ENCODE data around the gene RNF208.

The RNF208 gene

DNA sequence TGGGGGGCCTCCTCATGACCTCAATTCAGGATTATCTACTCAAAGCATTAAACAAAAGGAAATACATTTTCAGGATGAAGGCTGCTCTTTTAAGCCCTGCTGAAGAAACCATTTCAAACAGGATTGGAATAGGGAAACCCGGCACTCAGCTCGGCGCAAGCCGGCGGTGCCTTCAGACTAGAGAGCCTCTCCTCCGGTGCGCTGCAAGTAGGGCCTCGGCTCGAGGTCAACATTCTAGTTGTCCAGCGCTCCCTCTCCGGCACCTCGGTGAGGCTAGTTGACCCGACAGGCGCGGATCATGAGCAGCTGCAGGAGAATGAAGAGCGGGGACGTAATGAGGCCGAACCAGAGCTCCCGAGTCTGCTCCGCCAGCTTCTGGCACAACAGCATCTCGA is 17.3 kb downstream of the RNF208 start:
- ChIA-PET POLR2A (interaction anchor here (0.7 to 16.6 kb wide), 9 partner anchors 15 to 476 kb away, joined by 3 to 304 read pairs (median 4); partner anchors contain the start of genes ANAPC2, CLIC3, CYSRT1 and RNF208), CTCF (interaction anchor here (0.6 to 1.8 kb wide), 6 partner anchors 12 to 83 kb away, joined by 3 to 7 read pairs (median 5); partner anchors contain the start of gene RNF208)
- Histone ChIP-seq H3K27ac (ENCODE audit: extremely low read depth, low read depth, low read length) (peak overlapping the region; percentile 61; the same call in 1 of the 2 replicates), H3K4me3 (ENCODE audit: low read depth, low read length) (peak overlapping the region; percentile 92), H3K9me3 (ENCODE audit: control insufficient read depth, insufficient read depth, low read depth, low read length) (no peaks in the 10 kb centered on the region), H3K4me1 (ENCODE audit: control insufficient read depth, insufficient read depth, low read length) (peaks cover 7% of the 10 kb centered on the region), H3K36me3 (ENCODE audit: control insufficient read depth in 2 of 2, insufficient read depth in 1 of 2, low read length in 2 of 2) (peaks cover 7 to 24% of the 10 kb centered on the region in 2 experiments; a peak in 2 of 3 replicates)
- TF ChIP-seq SCRT2 (tag by site-specific recombination; IDR thresholded peaks at IDR 0.05): no peak
- TF ChIP-seq, protein P1, sequence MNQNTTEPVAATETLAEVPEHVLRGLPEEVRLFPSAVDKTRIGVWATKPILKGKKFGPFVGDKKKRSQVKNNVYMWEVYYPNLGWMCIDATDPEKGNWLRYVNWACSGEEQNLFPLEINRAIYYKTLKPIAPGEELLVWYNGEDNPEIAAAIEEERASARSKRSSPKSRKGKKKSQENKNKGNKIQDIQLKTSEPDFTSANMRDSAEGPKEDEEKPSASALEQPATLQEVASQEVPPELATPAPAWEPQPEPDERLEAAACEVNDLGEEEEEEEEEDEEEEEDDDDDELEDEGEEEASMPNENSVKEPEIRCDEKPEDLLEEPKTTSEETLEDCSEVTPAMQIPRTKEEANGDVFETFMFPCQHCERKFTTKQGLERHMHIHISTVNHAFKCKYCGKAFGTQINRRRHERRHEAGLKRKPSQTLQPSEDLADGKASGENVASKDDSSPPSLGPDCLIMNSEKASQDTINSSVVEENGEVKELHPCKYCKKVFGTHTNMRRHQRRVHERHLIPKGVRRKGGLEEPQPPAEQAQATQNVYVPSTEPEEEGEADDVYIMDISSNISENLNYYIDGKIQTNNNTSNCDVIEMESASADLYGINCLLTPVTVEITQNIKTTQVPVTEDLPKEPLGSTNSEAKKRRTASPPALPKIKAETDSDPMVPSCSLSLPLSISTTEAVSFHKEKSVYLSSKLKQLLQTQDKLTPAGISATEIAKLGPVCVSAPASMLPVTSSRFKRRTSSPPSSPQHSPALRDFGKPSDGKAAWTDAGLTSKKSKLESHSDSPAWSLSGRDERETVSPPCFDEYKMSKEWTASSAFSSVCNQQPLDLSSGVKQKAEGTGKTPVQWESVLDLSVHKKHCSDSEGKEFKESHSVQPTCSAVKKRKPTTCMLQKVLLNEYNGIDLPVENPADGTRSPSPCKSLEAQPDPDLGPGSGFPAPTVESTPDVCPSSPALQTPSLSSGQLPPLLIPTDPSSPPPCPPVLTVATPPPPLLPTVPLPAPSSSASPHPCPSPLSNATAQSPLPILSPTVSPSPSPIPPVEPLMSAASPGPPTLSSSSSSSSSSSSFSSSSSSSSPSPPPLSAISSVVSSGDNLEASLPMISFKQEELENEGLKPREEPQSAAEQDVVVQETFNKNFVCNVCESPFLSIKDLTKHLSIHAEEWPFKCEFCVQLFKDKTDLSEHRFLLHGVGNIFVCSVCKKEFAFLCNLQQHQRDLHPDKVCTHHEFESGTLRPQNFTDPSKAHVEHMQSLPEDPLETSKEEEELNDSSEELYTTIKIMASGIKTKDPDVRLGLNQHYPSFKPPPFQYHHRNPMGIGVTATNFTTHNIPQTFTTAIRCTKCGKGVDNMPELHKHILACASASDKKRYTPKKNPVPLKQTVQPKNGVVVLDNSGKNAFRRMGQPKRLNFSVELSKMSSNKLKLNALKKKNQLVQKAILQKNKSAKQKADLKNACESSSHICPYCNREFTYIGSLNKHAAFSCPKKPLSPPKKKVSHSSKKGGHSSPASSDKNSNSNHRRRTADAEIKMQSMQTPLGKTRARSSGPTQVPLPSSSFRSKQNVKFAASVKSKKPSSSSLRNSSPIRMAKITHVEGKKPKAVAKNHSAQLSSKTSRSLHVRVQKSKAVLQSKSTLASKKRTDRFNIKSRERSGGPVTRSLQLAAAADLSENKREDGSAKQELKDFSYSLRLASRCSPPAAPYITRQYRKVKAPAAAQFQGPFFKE (tag by site-specific recombination; IDR thresholded peaks at IDR 0.05; ENCODE audit: borderline replicate concordance): 0 out of 2 replicates have a peak, but pooled peaks have one; percentile 29

DNA sequence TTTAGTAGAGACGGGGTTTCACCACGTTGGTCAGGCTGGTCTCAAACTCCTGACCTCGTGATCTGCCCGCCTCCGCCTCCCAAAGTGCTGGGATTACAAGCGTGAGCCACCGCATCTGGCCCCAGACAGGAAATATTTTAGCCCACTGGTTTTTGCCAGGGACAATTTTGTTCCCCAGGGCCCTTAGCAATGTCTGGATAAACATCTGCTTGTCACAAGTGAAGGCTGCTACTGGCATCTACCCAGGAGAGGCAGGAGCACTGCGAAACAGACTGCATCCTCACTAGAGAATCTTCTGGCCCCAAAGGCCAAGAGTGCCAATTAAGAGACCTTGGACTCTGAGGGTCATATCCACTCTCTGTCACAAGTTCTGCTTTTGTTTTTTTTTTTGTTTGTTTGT is 19.1 kb downstream of the RNF208 start:
- CTCF ChIA-PET: interaction anchor here (0.6 to 1.5 kb wide), 2 partner anchors 84 to 207 kb away, joined by 3 read pairs; no protein-coding TSS in a partner anchor
- no peak for TF ChIP-seq ZNF629 (tag by site-specific recombination; IDR thresholded peaks at IDR 0.05)
- Histone ChIP-seq H3K27ac (ENCODE audit: extremely low read depth, low read depth, low read length) (no peak overlapping the region), H3K4me3 (ENCODE audit: low read depth, low read length) (no peak overlapping the region), H3K36me3 (ENCODE audit: control insufficient read depth in 2 of 2, insufficient read depth in 1 of 2, low read length in 2 of 2) (peaks cover under 1 to 15% of the 10 kb centered on the region in 2 experiments; a peak in 2 of 3 replicates), H3K9me3 (ENCODE audit: control insufficient read depth, insufficient read depth, low read depth, low read length) (no peaks in the 10 kb centered on the region), H3K4me1 (ENCODE audit: control insufficient read depth, insufficient read depth, low read length) (peaks cover 9% of the 10 kb centered on the region)
- POLR2A ChIA-PET: interaction anchor here (0.7 to 16.6 kb wide), 5 partner anchors 13 to 117 kb away, joined by 3 to 304 read pairs (median 22); partner anchors contain the start of genes ANAPC2, CYSRT1, MAN1B1 and RNF208

DNA sequence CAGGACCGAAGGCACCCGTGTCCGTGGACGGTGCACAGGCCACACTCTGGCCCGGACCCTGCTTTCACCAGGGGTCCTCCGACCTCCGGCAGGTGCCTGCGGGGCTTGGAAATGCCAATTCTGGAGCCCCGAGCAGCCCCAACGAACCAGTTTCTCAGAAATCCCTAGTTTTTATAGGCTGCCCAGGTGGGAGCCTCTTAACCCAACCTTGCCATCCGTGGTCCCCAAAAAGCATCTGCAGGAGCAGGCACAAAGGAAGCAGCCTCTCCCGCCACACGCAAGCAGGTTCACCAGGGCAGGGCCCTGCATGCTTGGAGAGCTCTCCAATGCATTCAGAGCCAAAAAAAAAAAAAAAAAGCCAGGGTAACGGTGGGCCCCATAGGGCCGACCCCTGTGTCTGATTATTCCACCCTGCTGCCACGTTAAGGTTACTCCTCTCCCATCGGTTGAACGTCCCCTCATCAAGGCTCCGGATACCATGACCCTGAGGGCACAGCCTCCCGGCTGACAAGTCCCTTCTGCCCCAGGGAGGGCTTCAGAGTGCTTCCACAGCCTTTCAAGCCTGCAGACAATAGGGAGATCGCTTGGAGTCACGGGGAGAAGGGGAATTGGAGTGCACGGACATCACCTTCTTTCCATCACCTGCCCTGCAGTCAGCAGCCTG is 20.7 kb downstream of the RNF208 start:
- no peaks in the 10 kb centered on the region for H3K9me3 ChIP-seq (ENCODE audit: control insufficient read depth, insufficient read depth, low read depth, low read length)
- H3K4me1 ChIP-seq (ENCODE audit: control insufficient read depth, insufficient read depth, low read length): peaks cover 9% of the 10 kb centered on the region
- H3K36me3 ChIP-seq (ENCODE audit: control insufficient read depth in 2 of 2, insufficient read depth in 1 of 2, low read length in 2 of 2): peaks cover 0 to 3% of the 10 kb centered on the region in 2 experiments; a peak in 1 of 3 replicates
- CTCF ChIA-PET: interaction anchor here (0.6 to 1.1 kb wide), 6 partner anchors 12 to 413 kb away, joined by 3 to 5 read pairs (median 3); partner anchors contain the start of genes ANAPC2, RNF224 and SSNA1
- peak overlapping the region; percentile 35; the same call in 1 of the 2 replicates for H3K27ac ChIP-seq (ENCODE audit: extremely low read depth, low read depth, low read length)
- H3K4me3 ChIP-seq (ENCODE audit: low read depth, low read length): peak overlapping the region; percentile 86
- POLR2A ChIA-PET: interaction anchor here (0.6 to 16.6 kb wide), 31 partner anchors 8 to 529 kb away, joined by 3 to 304 read pairs (median 5); partner anchors contain the start of genes ANAPC2, CYSRT1, GRIN1 and MAN1B1
- 0 out of 2 replicates have a peak, but pooled peaks have one; percentile 7 for TF ChIP-seq ZXDB (tag by site-specific recombination; IDR thresholded peaks at IDR 0.05)
- TF ChIP-seq, protein P2, sequence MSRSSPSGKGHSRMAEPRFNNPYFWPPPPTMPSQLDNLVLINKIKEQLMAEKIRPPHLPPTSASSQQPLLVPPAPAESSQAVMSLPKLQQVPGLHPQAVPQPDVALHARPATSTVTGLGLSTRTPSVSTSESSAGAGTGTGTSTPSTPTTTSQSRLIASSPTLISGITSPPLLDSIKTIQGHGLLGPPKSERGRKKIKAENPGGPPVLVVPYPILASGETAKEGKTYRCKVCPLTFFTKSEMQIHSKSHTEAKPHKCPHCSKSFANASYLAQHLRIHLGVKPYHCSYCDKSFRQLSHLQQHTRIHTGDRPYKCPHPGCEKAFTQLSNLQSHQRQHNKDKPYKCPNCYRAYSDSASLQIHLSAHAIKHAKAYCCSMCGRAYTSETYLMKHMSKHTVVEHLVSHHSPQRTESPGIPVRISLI (tag by site-specific recombination; IDR thresholded peaks at IDR 0.05): no peak
- TF ChIP-seq KLF1 (tag by site-specific recombination; IDR thresholded peaks at IDR 0.05): 0 out of 2 replicates have a peak, but pooled peaks have one; percentile 6
- TF ChIP-seq ZNF10 (tag by site-specific recombination; IDR thresholded peaks at IDR 0.05): peak; percentile 43; the same call in 1 of the 2 replicates
- 0 out of 2 replicates have a peak, but pooled peaks have one; percentile 18 for TF ChIP-seq ZNF366 (tag by site-specific recombination; conservative IDR thresholded peaks at IDR 0.05)
- TF ChIP-seq ZBTB17 (tag by site-specific recombination; IDR thresholded peaks at IDR 0.05): no peak; the same call in 1 of the 2 replicates
- TF ChIP-seq, protein P3, sequence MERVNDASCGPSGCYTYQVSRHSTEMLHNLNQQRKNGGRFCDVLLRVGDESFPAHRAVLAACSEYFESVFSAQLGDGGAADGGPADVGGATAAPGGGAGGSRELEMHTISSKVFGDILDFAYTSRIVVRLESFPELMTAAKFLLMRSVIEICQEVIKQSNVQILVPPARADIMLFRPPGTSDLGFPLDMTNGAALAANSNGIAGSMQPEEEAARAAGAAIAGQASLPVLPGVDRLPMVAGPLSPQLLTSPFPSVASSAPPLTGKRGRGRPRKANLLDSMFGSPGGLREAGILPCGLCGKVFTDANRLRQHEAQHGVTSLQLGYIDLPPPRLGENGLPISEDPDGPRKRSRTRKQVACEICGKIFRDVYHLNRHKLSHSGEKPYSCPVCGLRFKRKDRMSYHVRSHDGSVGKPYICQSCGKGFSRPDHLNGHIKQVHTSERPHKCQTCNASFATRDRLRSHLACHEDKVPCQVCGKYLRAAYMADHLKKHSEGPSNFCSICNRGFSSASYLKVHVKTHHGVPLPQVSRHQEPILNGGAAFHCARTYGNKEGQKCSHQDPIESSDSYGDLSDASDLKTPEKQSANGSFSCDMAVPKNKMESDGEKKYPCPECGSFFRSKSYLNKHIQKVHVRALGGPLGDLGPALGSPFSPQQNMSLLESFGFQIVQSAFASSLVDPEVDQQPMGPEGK (tag by site-specific recombination; IDR thresholded peaks at IDR 0.05): 0 out of 2 replicates have a peak, but pooled peaks have one; percentile 14
- TF ChIP-seq ZNF239 (tag by site-specific recombination; IDR thresholded peaks at IDR 0.05): no peak
- TF ChIP-seq ZBTB20 (tag by site-specific recombination; IDR thresholded peaks at IDR 0.05): no peak
- no peak for TF ChIP-seq ZNF211 (tag by site-specific recombination; IDR thresholded peaks at IDR 0.05; ENCODE audit: low read depth)
- no peak for TF ChIP-seq ZNF670 (tag by site-specific recombination; IDR thresholded peaks at IDR 0.05; ENCODE audit: low read depth)
- TF ChIP-seq, protein P4, sequence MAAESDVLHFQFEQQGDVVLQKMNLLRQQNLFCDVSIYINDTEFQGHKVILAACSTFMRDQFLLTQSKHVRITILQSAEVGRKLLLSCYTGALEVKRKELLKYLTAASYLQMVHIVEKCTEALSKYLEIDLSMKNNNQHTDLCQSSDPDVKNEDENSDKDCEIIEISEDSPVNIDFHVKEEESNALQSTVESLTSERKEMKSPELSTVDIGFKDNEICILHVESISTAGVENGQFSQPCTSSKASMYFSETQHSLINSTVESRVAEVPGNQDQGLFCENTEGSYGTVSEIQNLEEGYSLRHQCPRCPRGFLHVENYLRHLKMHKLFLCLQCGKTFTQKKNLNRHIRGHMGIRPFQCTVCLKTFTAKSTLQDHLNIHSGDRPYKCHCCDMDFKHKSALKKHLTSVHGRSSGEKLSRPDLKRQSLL (tag by site-specific recombination; IDR thresholded peaks at IDR 0.05): no peak
- TF ChIP-seq, protein P5, sequence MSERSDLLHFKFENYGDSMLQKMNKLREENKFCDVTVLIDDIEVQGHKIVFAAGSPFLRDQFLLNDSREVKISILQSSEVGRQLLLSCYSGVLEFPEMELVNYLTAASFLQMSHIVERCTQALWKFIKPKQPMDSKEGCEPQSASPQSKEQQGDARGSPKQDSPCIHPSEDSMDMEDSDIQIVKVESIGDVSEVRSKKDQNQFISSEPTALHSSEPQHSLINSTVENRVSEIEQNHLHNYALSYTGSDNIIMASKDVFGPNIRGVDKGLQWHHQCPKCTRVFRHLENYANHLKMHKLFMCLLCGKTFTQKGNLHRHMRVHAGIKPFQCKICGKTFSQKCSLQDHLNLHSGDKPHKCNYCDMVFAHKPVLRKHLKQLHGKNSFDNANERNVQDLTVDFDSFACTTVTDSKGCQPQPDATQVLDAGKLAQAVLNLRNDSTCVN (tag by site-specific recombination; optimal IDR thresholded peaks at IDR 0.05): peak; percentile 36

Data from HEK293 (cell line).